WTC11 (cell line): ENCODE data around the gene GATC. TPM values are rescaled to one million over a fixed set of nuclear protein-coding genes. Genes with fewer than 3 reads are reported as not detected.

Source experiments
- ATAC-seq: fragments of 200-7000 bp; cut with Tn5 transposase; 2 replicates; pipeline ENCODE4 v1.10.0; 2021; ENCODE audit warnings: mild to moderate bottlenecking, moderate library complexity
- CTCF ChIA-PET: fragments of 300-600 bp; sonication (Branson Sonifier 250); formaldehyde crosslinking; loops from one replicate; lab custom pipeline; 2021; ENCODE audit warnings: antibody characterized with exemption; lab: Charles Lee
- POLR2A ChIA-PET: fragments of 350-600 bp; sonication (Branson Sonifier 250); formaldehyde crosslinking; loops from one replicate; lab custom pipeline; 2021; ENCODE audit warnings: antibody characterized with exemption; lab: Charles Lee
- DNase-seq: peaks from one replicate; pipeline ENCODE4 v3.0.0; 2021; ENCODE audit warnings: low spot score
- H3K27ac Mint-ChIP-seq: 2 replicates; pipeline ENCODE4 v1.8.0; 2021; ENCODE audit warnings: mixed read lengths
- H3K27me3 Mint-ChIP-seq: 2 replicates; pipeline ENCODE4 v1.8.0; 2021; ENCODE audit warnings: low read depth, mild to moderate bottlenecking, moderate library complexity, mixed read lengths
- H3K36me3 Mint-ChIP-seq: 2 replicates; pipeline ENCODE4 v1.8.0; 2021; ENCODE audit warnings: mixed read lengths
- H3K4me1 Mint-ChIP-seq: 2 replicates; pipeline ENCODE4 v1.8.0; 2022; ENCODE audit warnings: mixed read lengths
- H3K4me3 Mint-ChIP-seq: 2 replicates; pipeline ENCODE4 v1.8.0; 2021; ENCODE audit warnings: mild to moderate bottlenecking, moderate library complexity, mixed read lengths
- H3K9me3 Mint-ChIP-seq: 2 replicates; pipeline ENCODE4 v1.8.0; 2021; ENCODE audit warnings: mixed read lengths
- ARID4B ChIP-seq: sonication (generic); formaldehyde crosslinking; IDR thresholded peaks from 2 replicates; pipeline ENCODE4 v1.8.0; 2023; ENCODE audit warnings: missing genetic modification reagents, mild to moderate bottlenecking, borderline replicate concordance
- CREB1 ChIP-seq: sonication (generic); formaldehyde crosslinking; IDR thresholded peaks from 2 replicates; pipeline ENCODE4 v1.8.0; 2023; ENCODE audit warnings: mild to moderate bottlenecking, missing genetic modification reagents
- E2F4 ChIP-seq: sonication (generic); formaldehyde crosslinking; IDR thresholded peaks from 2 replicates; pipeline ENCODE4 v1.8.1; 2022; ENCODE audit warnings: low read depth, mild to moderate bottlenecking, moderate library complexity, missing genetic modification reagents, borderline replicate concordance
- ERG ChIP-seq: fragments of 250-450 bp; sonication (Bioruptor Pico); IDR thresholded peaks from 2 replicates; pipeline ENCODE4 v1.8.0; 2021; ENCODE audit warnings: mild to moderate bottlenecking
- ESRRA ChIP-seq: sonication (generic); formaldehyde crosslinking; IDR thresholded peaks from 2 replicates; pipeline ENCODE4 v1.8.1; 2022; ENCODE audit warnings: mild to moderate bottlenecking, missing genetic modification reagents, borderline replicate concordance
- ETV6 ChIP-seq: sonication (generic); formaldehyde crosslinking; IDR thresholded peaks from 2 replicates; pipeline ENCODE4 v1.8.1; 2022; ENCODE audit warnings: mild to moderate bottlenecking, missing genetic modification reagents
- NFE2L1 ChIP-seq: sonication (generic); formaldehyde crosslinking; IDR thresholded peaks from 2 replicates; pipeline ENCODE4 v1.8.1; 2023; ENCODE audit warnings: missing genetic modification reagents
- PRDM15 ChIP-seq: sonication (generic); formaldehyde crosslinking; IDR thresholded peaks from 2 replicates; pipeline ENCODE4 v1.8.0; 2022; ENCODE audit warnings: missing genetic modification reagents
- RORB ChIP-seq: fragments of 250-450 bp; sonication (Bioruptor Pico); IDR thresholded peaks from 2 replicates; pipeline ENCODE4 v1.9.0; 2021; ENCODE audit warnings: mild to moderate bottlenecking
- SP1 ChIP-seq: sonication (generic); formaldehyde crosslinking; conservative IDR thresholded peaks from 2 replicates; pipeline ENCODE4 v1.8.1; 2022; ENCODE audit warnings: missing genetic modification reagents
- TEAD1 ChIP-seq: sonication (generic); formaldehyde crosslinking; IDR thresholded peaks from 2 replicates; pipeline ENCODE4 v1.8.0; 2022; ENCODE audit warnings: mild to moderate bottlenecking, missing genetic modification reagents
- ZNF138 ChIP-seq: sonication (generic); formaldehyde crosslinking; conservative IDR thresholded peaks from 2 replicates; pipeline ENCODE4 v1.8.1; 2022; ENCODE audit warnings: mild to moderate bottlenecking, moderate library complexity, missing genetic modification reagents
- ZNF317 ChIP-seq: sonication (generic); formaldehyde crosslinking; IDR thresholded peaks from 2 replicates; pipeline ENCODE4 v1.8.1; 2023; ENCODE audit warnings: low read depth, mild to moderate bottlenecking, moderate library complexity, missing genetic modification reagents, borderline replicate concordance
- ZSCAN18 ChIP-seq: fragments of 250-450 bp; sonication (Bioruptor Pico); IDR thresholded peaks from 2 replicates; pipeline ENCODE4 v2.1.2; 2022; ENCODE audit warnings: mild to moderate bottlenecking, moderate library complexity
- total RNA-seq: library from RNA; stranded (reverse); gene quantifications from 3 replicates; pipeline ENCODE4 v1.2.3, GENCODE V29; 2021

Gene GATC
- total RNA-seq, 1 experiment from 2014 or later = 33.9 TPM

GRCh38 chr12:120432772-120433525 lies 13.3 kb upstream of the GATC start:
- peaks cover 12% of the 10 kb centered on the region for H3K4me1 Mint-ChIP-seq
- no peak for TF ChIP-seq ARID4B (CRISPR knock-in tag)
- TF ChIP-seq PRDM15 (CRISPR knock-in tag) = no peak
- no peak for TF ChIP-seq ZSCAN18 (CRISPR knock-in tag)
- TF ChIP-seq ZNF138 = no peak
- no peak for TF ChIP-seq ZNF317 (CRISPR knock-in tag)
- ChIA-PET POLR2A (interaction anchor here (0.6 kb wide), 1 partner anchor 76 kb away, joined by 3 read pairs; no protein-coding TSS in a partner anchor), CTCF (interaction anchor here (0.6 to 6.1 kb wide), 7 partner anchors 31 to 123 kb away, joined by 3 to 89 read pairs (median 3); no protein-coding TSS in a partner anchor)
- no peak overlapping the region for H3K4me3 Mint-ChIP-seq
- DNase-seq = no peak
- H3K27ac Mint-ChIP-seq = no peak overlapping the region
- no peaks in the 10 kb centered on the region for H3K36me3 Mint-ChIP-seq
- ATAC-seq = no peak
- no peaks in the 10 kb centered on the region for H3K9me3 Mint-ChIP-seq
- H3K27me3 Mint-ChIP-seq = no peaks in the 10 kb centered on the region

GRCh38 chr12:120437735-120438494 lies 8.3 kb upstream of the GATC start, which contains the start of gene COX6A1:
COX6A1 (plus strand) TSS chr12:120438113; CDS start chr12:120438127, 14 bp downstream.
- CTCF ChIA-PET = interaction anchor here (0.5 to 4.2 kb wide), 23 partner anchors 8 to 236 kb away, joined by 3 to 22 read pairs (median 4); partner anchors contain the start of genes POP5, RNU4-1, SIRT4 and SRSF9
- H3K27me3 Mint-ChIP-seq = no peaks in the 10 kb centered on the region
- H3K36me3 Mint-ChIP-seq = peaks cover 23% of the 10 kb centered on the region
- peak within 1 kb of the TSS; percentile 94 for H3K4me3 Mint-ChIP-seq
- POLR2A ChIA-PET = interaction anchor here (0.5 to 1.4 kb wide), 7 partner anchors 8 to 237 kb away, joined by 3 to 8 read pairs (median 3); partner anchors contain the start of gene RPLP0
- H3K9me3 Mint-ChIP-seq = no peaks in the 10 kb centered on the region
- peak; percentile 97 for DNase-seq
- peaks cover 14% of the 10 kb centered on the region for H3K4me1 Mint-ChIP-seq
- ATAC-seq = peak; percentile 96
- H3K27ac Mint-ChIP-seq = peak within 1 kb of the TSS; percentile 99
- peak; percentile 89 for TF ChIP-seq ESRRA (CRISPR knock-in tag)
- TF ChIP-seq CREB1 (CRISPR knock-in tag) = no peak
- TF ChIP-seq NFE2L1 (CRISPR knock-in tag) = 0 out of 2 replicates have a peak, but pooled peaks have one; percentile 47
- TF ChIP-seq SP1 (CRISPR knock-in tag) = peak; percentile 67
- TF ChIP-seq TEAD1 (CRISPR knock-in tag) = no peak; the same call in 1 of the 2 replicates
- TF ChIP-seq ARID4B (CRISPR knock-in tag) = peak; percentile 91; the same call in 1 of the 2 replicates
- TF ChIP-seq RORB (CRISPR knock-in tag) = no peak
- peak; percentile 12; the same call in 1 of the 2 replicates for TF ChIP-seq ETV6
- no peak for TF ChIP-seq E2F4 (CRISPR knock-in tag)
- 0 out of 2 replicates have a peak, but pooled peaks have one; percentile 28 for TF ChIP-seq ERG (CRISPR knock-in tag)
